GDM1 (cell line): ENCODE results near the gene DIO1.

Experiments used
- DNase-seq: peaks from one replicate; lab custom pipeline; 2025; lab: John Stamatoyannopoulos, UW

Gene DIO1

DNA sequence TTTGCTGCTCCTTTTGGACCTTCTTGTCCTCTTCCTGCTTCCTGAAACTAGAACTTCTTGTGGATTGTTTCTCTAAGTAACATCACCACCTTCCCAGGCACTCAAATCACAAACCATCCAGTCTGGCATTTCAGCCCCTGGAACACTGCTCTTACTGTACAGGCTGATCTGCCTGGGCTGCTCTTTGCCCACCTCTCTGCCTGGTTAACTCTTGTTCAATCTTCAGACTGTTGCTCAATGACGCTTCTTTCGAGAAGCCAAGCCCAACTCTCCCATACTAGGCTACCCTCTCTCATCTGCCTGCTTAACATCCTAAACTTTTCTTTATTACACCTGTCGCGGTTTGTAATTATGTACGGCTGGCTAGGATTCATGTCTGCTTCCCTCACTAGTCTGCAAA, 657 bp downstream of the DIO1 start:
- DNase-seq: no peak

DNA sequence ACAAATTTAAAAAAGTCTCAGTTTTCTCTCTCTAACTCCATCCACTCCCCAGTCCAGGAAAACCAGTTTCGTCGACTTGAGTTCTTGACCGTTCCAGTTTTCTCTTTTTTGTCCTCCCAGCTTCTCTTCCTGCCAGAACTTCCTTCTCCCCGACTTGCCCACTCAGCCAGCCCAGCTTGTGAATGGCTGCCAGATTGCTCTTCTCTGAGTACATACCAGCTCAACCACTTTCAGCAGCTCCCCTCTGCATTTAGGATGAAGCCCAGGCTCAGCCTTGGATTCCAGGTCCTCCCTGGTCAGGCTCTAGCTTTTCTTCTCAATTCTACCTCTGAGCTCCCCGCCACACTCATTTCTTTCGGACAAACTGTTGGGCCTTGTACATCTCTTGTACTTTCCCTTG, 1.4 kb downstream of the DIO1 start:
- DNase-seq: no peak

DNA sequence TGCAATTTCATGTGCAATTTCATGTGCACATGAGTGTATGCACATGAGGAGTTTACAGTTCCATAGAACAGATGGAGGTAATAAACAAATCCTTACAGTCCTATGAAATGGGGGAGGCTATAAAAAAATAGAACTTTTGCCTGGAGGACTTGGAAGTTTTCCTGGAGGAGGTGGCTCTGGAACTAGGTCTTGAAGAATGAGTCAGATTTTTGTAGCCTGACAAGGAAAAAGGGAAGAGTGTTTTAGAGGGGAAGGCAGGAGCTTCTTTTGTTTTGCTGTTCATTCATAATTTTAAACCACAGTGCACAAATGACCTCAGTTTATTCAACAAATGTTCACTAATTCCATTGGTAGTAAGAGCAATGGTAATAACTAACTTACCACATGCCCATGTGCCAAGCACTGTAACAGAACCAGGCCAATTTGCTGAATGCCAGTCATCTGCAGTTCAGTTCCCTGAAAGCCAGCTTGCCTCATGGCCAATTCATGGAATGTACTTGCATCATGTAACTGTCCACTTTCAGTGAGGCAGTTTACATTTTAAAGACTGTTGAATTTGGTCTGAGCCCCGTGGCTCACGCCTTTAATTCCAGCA, 2.7 kb downstream of the DIO1 start:
- DNase-seq: no peak

DNA sequence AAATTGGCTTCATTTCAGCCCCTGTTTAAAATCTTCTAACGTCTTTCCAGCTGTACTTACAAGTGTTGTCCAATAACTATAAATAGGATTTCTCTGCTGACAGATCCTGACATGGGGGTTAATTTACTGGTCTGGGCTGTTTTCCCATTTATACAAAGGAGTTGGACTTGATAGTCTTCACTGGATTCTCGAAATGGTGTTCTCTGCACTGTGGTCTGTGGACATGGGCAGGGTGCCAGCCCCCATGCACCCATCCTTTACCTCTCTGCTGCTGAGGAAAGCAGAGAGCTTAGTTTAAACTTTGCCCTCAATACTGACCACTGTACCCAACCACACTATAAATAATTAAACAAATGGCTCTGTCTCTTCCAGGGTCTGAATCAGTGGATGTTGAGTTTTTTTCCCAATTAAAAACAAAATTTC, 5.2 kb downstream of the DIO1 start:
- DNase-seq: no peak

DNA sequence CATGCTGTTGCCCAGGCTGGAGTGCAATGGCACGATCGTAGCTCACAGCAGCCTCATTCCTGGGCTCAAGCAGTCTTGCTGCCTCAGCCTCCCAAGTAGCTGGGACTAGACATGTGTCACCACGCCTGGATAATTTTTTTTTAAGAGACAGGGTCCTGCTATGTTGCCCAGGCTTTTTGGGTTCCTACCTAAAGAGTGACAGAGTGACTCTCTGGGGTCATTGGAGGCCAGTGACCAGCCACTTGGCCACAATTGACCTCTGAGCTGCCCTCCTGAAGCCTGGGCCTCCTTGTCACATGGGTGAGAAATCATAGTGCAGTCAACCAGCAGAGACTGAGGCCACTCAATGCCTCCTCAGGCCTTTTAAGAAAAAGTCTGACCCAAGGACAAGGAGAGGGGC, 5.7 kb downstream of the DIO1 start:
- no peak for DNase-seq

DNA sequence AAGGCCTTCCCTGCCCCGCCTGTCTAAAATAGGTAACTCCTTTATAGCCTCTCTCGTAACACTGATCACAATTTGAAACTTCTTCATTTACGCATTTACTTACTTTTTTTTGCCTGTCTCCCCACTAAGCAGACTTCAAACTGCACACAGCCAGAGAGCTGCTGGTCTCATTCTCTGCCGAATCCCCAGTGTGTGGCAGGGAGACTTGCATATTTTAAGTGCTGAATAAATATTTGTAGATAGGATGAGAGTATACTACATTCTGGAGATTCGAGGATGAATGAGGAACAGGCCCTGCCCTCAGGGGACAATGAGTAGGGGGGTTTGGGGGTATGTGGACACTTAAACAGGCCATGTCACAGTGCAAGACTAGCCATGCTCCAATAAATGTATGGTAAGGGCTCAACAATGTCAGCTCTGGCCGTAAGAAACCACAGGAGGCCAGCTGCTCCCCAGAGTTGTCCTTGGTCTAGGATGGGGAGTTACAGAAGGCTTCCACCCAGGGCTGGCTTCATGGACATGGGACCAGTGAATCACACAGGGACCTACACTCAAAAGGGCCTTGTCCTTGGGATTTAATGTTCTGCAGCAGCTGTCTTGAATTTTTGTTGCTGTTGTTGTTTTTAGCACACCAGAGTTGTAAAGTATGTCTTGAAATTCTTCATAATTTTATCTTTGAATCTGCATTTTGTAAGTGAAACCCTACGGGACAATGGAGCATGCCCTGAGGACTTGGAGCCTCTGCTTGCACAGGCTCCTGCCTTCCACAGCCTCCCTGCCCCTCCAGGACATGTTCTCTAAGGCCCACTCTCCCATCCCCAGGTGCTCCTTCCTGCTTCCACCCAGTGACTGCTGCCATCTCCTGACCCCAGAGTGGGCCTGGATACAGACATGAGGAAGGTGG, 8.5 kb downstream of the DIO1 start:
- DNase-seq: no peak

DNA sequence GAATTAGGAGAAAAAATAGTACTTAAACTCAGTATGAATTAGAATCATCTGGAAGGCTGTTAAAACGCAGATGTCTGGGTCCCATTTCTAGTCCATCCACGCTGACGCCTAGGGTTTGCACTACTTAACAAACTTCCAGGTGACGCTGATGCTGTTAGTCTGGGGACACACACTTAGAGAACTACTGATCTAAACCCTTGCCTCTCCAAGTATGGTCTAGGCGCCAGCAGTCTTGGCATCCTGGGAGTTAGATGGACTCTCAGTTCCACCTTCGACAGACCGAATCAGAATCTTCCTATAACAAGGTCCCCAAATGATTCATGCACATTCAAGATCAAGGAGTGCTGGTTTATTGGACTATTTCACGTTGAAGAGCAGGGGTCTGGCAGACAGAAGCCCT, 11.5 kb downstream of the DIO1 start:
- DNase-seq: no peak

DNA sequence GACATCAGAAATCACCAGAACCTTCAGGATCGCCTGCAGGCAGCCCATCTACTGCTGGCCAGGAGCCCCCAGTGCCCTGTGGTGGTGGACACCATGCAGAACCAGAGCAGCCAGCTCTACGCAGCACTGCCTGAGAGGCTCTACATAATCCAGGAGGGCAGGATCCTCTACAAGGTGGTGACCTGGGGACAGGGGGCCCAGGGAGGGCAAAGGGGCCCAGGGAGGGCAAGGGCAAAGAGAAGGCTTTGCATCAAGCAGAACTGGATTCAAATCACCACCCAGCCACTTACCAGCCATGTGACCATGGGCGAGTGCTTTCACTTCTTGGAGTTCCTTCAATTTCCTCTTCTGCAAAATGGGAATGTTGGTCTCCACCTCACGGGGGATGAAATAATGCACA, 12.1 kb downstream of the DIO1 start:
- DNase-seq: no peak

DNA sequence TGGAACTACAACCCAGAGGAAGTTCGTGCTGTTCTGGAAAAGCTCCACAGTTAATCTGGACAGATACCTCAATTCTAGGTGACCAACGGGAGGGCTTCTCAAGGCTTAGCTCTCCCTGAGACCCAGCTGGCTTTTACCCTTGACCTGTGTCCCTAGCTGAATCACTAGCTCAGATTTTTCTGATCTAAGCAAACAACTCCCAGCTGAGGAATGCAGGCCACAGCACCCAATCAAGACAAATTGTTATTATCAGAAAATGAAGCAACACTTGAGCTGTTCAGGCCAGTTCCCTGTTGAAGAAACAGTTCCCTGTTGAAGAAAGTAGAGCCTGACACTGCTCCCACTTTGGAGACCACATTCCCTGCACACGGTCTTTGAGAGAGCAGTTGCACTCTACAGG, 16.0 kb downstream of the DIO1 start:
- DNase-seq: no peak

DNA sequence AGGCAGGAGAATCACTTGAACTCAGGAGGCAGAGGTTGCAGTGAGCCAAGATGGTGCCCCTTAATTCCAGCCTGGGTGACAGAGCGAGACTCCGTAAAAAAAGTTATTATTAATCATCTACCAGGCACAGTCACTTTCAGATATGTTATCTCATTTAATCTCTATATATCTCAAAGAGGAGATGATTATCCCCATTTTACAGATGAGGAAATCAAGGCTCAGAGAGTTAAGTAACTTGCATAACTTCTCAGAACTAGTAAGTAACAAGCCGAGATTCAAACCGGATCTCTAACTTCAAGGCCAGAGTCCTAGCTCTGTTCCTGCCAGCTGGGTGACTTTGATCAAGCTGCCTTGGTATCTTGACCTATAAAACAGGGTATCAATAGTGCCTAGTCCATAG, 17.5 kb downstream of the DIO1 start:
- DNase-seq: no peak

DNA sequence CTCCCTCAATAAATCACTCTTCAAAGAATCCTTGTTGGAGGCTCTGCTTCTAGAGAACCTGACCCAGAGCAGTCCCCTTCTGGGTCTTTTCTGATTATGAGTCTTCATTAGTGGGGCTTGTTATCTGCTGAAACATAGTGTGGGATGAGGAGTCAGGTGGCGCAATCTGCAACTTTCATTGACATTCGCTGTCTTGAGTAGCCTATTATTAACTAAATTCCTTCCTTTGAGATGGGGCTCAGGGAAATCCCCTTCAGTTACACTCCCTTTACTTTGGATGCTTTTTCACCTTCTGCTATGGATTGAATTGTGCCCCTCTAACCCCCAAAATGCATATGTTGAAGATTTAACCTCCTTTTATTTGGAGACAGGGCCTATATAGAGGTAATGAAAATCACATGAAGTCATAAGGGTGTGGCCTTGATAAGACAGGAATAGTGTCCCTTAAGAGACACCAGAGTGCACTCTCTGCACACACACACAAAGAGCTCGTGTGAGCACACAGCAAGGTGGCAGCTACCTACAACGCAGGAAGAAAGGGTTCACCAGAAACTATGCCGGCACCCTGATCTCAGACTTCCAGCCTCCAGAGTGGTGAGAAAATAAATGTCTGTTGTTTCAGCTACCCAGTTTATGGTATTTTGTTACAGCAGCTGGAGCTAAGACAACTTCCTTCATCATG, 19.5 kb downstream of the DIO1 start:
- no peak for DNase-seq

DNA sequence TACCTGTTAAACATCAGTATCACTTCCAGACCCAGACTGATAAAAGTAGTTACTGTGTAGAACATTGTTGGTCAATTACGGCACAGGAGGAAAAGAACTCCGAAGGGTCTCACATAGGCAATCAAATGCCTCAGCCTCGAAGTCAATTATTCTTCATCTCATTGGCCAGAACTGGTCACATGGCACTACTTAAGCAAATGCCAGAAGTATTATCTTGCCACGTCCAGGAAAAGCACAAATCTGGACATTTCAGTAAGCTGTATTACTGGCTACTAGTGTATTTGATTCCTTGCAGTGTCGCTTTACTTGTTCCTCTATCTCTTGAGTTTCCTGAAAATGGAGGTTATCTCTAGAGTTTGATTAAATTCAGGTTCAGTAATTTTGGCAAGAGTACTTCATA, 24.4 kb downstream of the DIO1 start:
- DNase-seq: no peak

DNA sequence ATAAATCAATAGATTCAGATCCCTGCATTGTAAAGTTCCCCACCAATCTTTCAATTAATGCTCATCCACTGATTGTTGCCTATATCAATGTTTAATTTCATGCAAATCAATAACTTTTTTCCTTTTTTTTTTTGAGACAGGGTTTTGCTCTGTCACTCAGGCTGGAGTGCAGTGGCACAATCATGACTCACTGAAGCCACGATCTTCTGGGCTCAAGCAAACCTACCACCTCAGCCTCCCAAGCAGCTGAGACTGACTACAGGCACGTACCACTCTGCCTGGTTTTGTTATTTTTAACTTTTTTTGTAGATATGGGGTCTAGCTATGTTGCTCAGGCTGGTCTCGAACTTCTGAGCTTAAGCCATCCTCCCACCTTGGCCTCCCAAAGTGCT, 25.7 kb downstream of the DIO1 start:
- DNase-seq: no peak

DNA sequence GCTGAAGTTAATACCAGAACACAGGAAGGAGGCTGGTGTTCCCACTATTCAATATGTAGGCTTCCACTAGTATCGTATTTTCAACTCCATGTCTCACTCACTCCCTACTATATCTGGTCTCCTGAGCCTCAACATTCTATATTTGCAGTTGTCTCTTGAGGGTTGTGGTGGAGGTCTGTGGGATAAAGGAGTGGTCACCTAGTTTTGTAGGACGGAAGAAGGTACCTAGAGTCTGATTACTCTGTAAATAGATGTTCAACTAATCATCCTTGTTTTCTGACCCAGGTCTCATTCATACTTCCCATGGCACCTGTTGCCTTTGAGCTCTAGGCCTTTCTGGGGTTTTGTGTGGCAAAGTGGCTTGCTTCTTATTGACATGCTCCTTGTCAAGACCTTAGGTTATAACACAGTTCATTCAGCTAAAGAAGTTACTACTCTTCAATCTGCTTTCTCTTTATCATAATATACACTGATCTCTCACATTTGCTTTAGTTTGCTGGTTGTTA, 33.4 kb downstream of the DIO1 start:
- no peak for DNase-seq

DNA sequence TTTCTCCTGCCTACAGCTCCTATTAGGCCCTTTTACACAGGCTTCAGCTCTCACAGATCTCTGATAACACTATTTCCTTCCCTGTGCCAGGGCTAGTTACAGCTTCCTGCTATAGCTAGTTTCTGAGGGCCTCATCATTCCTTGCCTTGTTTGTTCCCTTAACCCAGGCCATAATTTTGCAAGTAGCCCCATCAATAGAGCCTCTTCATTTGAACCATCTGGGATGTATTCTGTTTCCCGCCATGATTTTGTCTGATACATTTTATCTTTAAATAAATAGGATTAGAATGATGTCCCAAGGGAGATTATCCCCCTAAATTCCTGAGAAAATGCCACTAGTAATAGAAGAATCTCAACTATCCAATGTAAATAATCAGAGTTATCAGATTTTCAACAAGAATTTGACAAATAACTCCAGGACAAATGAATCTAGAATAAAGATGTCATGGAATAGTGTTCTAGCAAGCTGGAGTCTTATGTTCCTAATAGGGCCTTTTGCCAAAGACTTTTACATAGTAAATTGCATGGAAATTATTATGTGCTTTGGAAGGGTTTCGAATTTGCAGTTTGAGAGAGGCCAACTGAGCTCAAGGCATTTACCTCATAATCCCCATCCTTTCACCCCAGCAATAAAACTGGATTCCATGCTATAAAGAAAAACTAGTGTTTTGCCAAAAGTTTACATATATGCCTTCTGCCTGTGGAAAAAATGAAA, 35.4 kb downstream of the DIO1 start:
- DNase-seq: no peak

DNA sequence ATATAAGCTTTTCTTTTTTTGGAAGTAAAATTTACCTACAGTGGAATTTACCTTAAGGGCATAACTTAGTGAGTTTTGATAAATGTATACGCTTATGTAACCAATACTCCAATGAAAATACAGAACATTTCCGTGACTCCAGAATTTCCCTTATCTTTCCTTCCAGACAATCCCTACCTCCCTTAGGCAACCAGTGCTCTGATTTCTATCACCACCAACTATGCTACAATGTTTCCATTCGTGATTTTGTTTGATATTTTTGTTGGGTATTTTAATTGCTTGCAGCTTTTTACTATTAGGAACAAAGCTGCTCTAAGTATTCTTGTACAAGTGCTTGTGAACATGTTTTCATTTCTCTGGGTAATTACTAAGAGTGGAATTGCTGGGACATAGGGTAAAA, 36.9 kb downstream of the DIO1 start:
- DNase-seq: no peak

DNA sequence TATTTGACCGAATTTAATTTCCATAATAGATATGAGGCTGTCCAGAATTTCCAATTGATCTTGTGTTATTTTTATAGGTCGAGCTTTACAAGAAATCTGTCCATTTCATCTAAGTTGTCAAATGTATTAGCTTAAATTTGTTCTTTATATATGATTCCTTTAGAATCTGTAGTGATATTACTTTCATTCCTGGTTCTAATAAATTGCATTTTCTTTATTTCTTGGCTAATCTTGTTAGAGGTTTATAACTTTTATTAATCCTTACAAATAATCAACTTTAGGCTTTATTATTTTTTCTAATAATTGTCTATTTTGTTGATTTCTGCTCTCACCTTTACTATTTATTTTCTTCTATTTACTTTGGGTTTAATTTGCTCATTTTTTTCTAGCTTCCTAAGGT, 37.5 kb downstream of the DIO1 start:
- no peak for DNase-seq

DNA sequence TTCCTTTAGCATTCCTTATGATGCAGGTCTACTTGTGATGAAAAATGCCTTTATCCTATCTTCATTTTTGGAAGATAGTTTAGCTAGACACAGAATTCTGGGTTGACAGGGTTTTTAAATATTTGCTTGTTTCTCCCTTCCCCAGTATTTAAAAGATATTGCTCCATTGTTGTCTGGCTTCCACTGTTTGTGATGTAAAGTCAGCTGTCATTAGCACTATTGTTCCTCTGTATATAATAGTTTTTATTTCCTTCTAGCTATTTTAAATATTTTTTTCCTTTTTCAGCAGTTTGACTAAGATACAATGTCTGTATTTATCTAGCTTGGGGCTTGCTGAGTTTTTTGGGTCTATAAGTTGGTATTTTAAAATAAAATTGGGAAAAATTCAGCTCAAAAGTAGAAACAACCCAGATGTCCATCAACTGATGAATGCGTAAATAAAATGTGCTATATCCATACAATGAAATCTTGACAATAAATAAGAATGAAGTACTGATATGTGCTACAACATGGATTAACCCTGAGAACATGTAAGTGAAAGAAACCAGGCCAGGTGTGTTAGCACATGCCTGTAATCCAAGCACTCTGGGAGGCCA, 40.3 kb downstream of the DIO1 start:
- DNase-seq: no peak

DNA sequence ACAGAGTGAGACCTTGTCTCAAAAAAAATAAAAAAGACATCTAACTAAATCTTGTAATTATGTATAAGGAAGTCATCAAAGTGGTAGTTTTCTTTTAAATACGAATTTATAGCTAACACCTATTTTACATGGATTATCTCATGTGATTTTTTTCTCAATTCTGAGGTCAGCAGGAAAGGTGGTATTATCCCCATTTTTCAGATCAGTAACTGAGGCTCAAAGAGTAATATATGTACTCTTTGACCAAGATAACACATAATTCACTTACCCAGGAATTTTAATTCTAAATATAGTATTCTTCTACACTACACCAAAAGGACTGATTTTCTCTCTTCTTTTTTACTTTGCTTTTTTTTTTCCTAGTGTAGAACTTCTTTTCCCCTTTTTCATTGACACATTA, 42.4 kb downstream of the DIO1 start:
- no peak for DNase-seq

DNA sequence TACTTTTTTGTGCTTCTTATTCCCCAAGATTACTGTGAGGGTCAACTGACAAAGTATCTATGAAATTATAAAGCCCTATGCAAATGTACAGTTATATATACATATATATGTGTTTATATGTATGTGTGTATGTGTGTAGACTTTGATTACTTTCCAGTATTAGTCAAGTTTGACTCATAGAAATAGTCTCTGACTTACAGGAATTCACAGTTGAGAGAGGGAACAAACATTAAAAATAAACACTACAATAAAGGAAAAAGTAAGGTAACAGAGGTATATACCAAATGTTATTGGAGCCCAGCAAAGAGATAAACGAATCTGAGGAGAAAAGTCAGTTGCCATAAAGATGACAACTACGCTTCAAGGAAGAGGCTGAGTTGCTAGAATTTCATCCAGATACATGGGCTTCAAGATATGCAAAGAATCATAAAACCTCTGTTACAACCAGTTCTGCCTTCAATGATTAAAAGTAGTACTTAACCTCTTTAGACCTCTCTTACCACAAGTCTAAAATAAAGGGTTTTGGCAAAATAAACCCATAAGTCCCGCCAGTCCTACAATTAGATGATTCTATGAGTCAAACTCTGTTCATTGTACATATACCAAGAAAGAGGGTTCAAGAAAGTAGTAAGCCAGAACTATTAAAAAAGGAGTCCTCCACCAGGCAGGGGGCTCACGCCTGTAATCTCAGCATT, 44.3 kb downstream of the DIO1 start:
- DNase-seq: no peak
